B cell (primary cell): ENCODE results near the gene HOXC6. TPM values are rescaled to one million over a fixed set of nuclear protein-coding genes. Genes with fewer than 3 reads are reported as not detected.
"Not testable (repeated sequence)": the region's sequence is repeated elsewhere in the genome, so short reads cannot be mapped to it uniquely, and the experiment has no call there.

ENCODE experiments used
- ATAC-seq: fragments of 200-7000 bp; cut with Tn5 transposase; one replicate; pipeline ENCODE4 v1.10.0; 2021; ENCODE audit warnings: low read depth, mild to moderate bottlenecking, moderate number of reproducible peaks, moderate library complexity
- CTCF ChIA-PET: fragments of 350-600 bp; sonication (Branson Sonifier 250); formaldehyde crosslinking; loops from one replicate; lab custom pipeline; 2021; ENCODE audit warnings: antibody characterized with exemption, inconsistent platforms; lab: Charles Lee
- POLR2A ChIA-PET: fragments of 350-600 bp; sonication (Branson Sonifier 250); formaldehyde crosslinking; loops from one replicate; lab custom pipeline; 2021; ENCODE audit warnings: antibody characterized with exemption; lab: Charles Lee
- DNase-seq: peaks from one replicate; pipeline ENCODE4 v3.0.0; 2013
- H2AFZ ChIP-seq: 2 replicates; pipeline ENCODE4 v1.6.1; 2012; ENCODE audit warnings: mild to moderate bottlenecking, low read depth, low read length; ENCODE audit not compliant: insufficient read depth, poor library complexity, severe bottlenecking
- H3K27ac ChIP-seq, 2 donors: 1 replicate in 1 of 2; 2 replicates in 1 of 2; pipeline ENCODE4 v1.5.1; 2012 to 2013; ENCODE audit warnings: low read length in 2 of 2, mild to moderate bottlenecking in 2 of 2, moderate library complexity in 1 of 2
- H3K27me3 ChIP-seq, 4 experiments: fragments of 200-600 bp in 1 of 4; sonication (generic) in 1 of 4; replicated peaks in 1 of 4; 1 replicate in 2 of 4; 2 replicates in 2 of 4; pipeline versions ENCODE4 v1.6.1 to v1.7.0; 2013 to 2016; ENCODE audit warnings: low read length in 3 of 4, mild to moderate bottlenecking in 2 of 4, mixed read lengths in 1 of 4, moderate library complexity in 1 of 4; ENCODE audit not compliant: insufficient read depth in 4 of 4, control insufficient read depth in 3 of 4; ENCODE audit errors: control extremely low read depth in 1 of 4
- H3K36me3 ChIP-seq, 2 experiments: replicated peaks in 1 of 2; 1 replicate in 1 of 2; 2 replicates in 1 of 2; pipeline versions ENCODE4 v1.6.1 to v1.7.1; 2013; ENCODE audit warnings: low read length in 1 of 2; ENCODE audit not compliant: insufficient read depth in 2 of 2, control insufficient read depth in 1 of 2; ENCODE audit errors: control extremely low read depth in 1 of 2, extremely low read depth in 1 of 2
- H3K4me1 ChIP-seq, 2 donors: fragments of 200-600 bp in 1 of 2; sonication (generic) in 1 of 2; 1 replicate in 1 of 2; 2 replicates in 1 of 2; pipeline versions ENCODE4 v1.5.1 to v1.6.1; 2013 to 2017; ENCODE audit warnings: low read length in 2 of 2; ENCODE audit not compliant: control insufficient read depth in 2 of 2, insufficient read depth in 2 of 2
- H3K4me2 ChIP-seq: replicated peaks from 2 replicates; pipeline ENCODE3; 2012; ENCODE audit warnings: mild to moderate bottlenecking, low read depth, low read length; ENCODE audit not compliant: poor library complexity, severe bottlenecking
- H3K4me3 ChIP-seq, 5 experiments: fragments of 200-600 bp in 1 of 5; sonication (generic) in 1 of 5; 1 replicate in 3 of 5; 2 replicates in 2 of 5; pipeline versions ENCODE4 v1.5.1 to v1.7.0; 2011 to 2016; ENCODE audit warnings: low read length in 4 of 5, mild to moderate bottlenecking in 4 of 5, low read depth in 2 of 5, control low read depth in 1 of 5, moderate library complexity in 1 of 5; ENCODE audit not compliant: insufficient read depth in 1 of 5; ENCODE audit errors: control extremely low read depth in 1 of 5, extremely low read depth in 1 of 5
- H3K79me2 ChIP-seq: fragments of 200-600 bp; sonication (generic); one replicate; pipeline ENCODE4 v1.6.0; 2016; ENCODE audit warnings: low read length; ENCODE audit not compliant: control insufficient read depth, insufficient read depth
- H3K9ac ChIP-seq: fragments of 200-600 bp; sonication (generic); 2 replicates; pipeline ENCODE4 v1.6.1; 2017; ENCODE audit warnings: mild to moderate bottlenecking, low read length, moderate library complexity
- H3K9me3 ChIP-seq, 3 donors: one replicate each; pipeline versions ENCODE4 v1.6.1 to v1.7.1; 2013; ENCODE audit warnings: low read length in 2 of 3; ENCODE audit not compliant: control insufficient read depth in 2 of 3, insufficient read depth in 1 of 3; ENCODE audit errors: control extremely low read depth in 1 of 3
- H4K20me1 ChIP-seq: 2 replicates; pipeline ENCODE4 v1.6.0; 2012; ENCODE audit warnings: mild to moderate bottlenecking, low read length; ENCODE audit not compliant: insufficient read depth, control insufficient read depth, poor library complexity, severe bottlenecking
- H3K27ac Mint-ChIP-seq: one replicate; pipeline ENCODE4 v1.8.0; 2021; ENCODE audit warnings: mixed read lengths
- H3K27me3 Mint-ChIP-seq: one replicate; pipeline ENCODE4 v1.8.0; 2021; ENCODE audit warnings: mixed read lengths
- H3K4me1 Mint-ChIP-seq: one replicate; pipeline ENCODE4 v1.8.0; 2021; ENCODE audit warnings: mixed read lengths
- H3K4me3 Mint-ChIP-seq: one replicate; pipeline ENCODE4 v1.8.0; 2021; ENCODE audit warnings: mixed read lengths
- H3K9me3 Mint-ChIP-seq: one replicate; pipeline ENCODE4 v1.8.0; 2022; ENCODE audit warnings: mixed read lengths; ENCODE audit not compliant: insufficient read depth
- CTCF ChIP-seq: fragments of 200-600 bp; IDR thresholded peaks from one replicate; pipeline ENCODE4 v1.8.0; 2022; ENCODE audit warnings: antibody characterized with exemption, mild to moderate bottlenecking
- EZH2 ChIP-seq: IDR thresholded peaks from 2 replicates; pipeline ENCODE4 v1.6.1; 2012; ENCODE audit warnings: borderline replicate concordance, low read depth, mild to moderate bottlenecking, moderate library complexity, low read length; ENCODE audit not compliant: insufficient read depth, poor library complexity, severe bottlenecking
- WGBS: methylation state at CpG from one replicate; pipeline ENCODE4 v1.1.5; 2013; ENCODE audit warnings: missing lambda C conversion rate; ENCODE audit not compliant: insufficient coverage; 5-methylcytosine and 5-hydroxymethylcytosine counted together
- intact Hi-C: fragments of 100-400 bp; cut with micrococcal nuclease; formaldehyde crosslinking; loops from one replicate; pipeline ENCODE4 v1.10.0; 2022
- polyA plus RNA-seq: library from polyadenylated mRNA; depleted of rRNA; stranded (reverse); fragments of >200 nt; gene quantifications from 2 replicates; pipeline ENCODE4 v1.2.3, GENCODE V29; 2012
- total RNA-seq, 2 donors: library from RNA; stranded (reverse); fragments of 120-200 nt in 1 of 2; gene quantifications; 1 replicate in 1 of 2; 2 replicates in 1 of 2; pipeline versions ENCODE4 v1.2.3 to v1.2.4, GENCODE V29; 2013 to 2022

HOXC6 gene
- total and polyA plus RNA-seq, 2 donors (not counting 1 experiment from before 2014, with no cell fraction given), result not detected

- Histone ChIP-seq H3K36me3 (no peaks in the 10 kb centered on the region), H3K4me2 (no peak overlapping the region), H3K27ac (no peak overlapping the region), H3K4me1 (peaks cover 0 to 1% of the 10 kb centered on the region in 2 donors), H3K4me3 (no peak overlapping the region), H3K9me3 (no peaks in the 10 kb centered on the region), H3K27me3 (peaks cover 0 to 22% (median 15%) of the 10 kb centered on the region in 4 experiments), H3K79me2 (no peaks in the 10 kb centered on the region), H4K20me1 (no peaks in the 10 kb centered on the region), H2AFZ (no peak overlapping the region), H3K9ac (no peak overlapping the region)
- H3K4me1 Mint-ChIP-seq, result peaks cover 1% of the 10 kb centered on the region
- TF ChIP-seq EZH2 (no peak), CTCF (no peak)
- ATAC-seq (no peak), DNase-seq (no peak)
- CTCF ChIA-PET, result no interaction called here
- H3K27me3 Mint-ChIP-seq, result peaks cover 29% of the 10 kb centered on the region
- H3K4me3 Mint-ChIP-seq, result no peak overlapping the region
- intact Hi-C loops, result no loop called here
- no peaks in the 10 kb centered on the region for H3K9me3 Mint-ChIP-seq
- H3K27ac Mint-ChIP-seq, result no peak overlapping the region
- WGBS, result 83% methylated on average over 5 of the region's 6 CpGs
- POLR2A ChIA-PET, result interaction anchor here (0.7 kb wide), 1 partner anchor 10 kb away, joined by 4 read pairs; no protein-coding TSS in a partner anchor
These were observed 47.2 kb downstream of the HOXC6 start for GRCh38 chr12:54075409-54075808.

GRCh38 chr12:54075974-54076373 is 47.7 kb downstream of the HOXC6 start:
- TF ChIP-seq EZH2 (no peak), CTCF (no peak)
- ChIA-PET CTCF (no interaction called here), POLR2A (no interaction called here)
- no peak overlapping the region for H3K4me2 ChIP-seq
- peaks cover 0 to 18% (median 10%) of the 10 kb centered on the region in 4 experiments for H3K27me3 ChIP-seq
- H3K79me2 ChIP-seq, result no peaks in the 10 kb centered on the region
- H3K4me3 ChIP-seq, result no peak overlapping the region
- H4K20me1 ChIP-seq, result no peaks in the 10 kb centered on the region
- Mint-ChIP-seq H3K27me3 (peaks cover 25% of the 10 kb centered on the region), H3K27ac (no peak overlapping the region), H3K9me3 (no peaks in the 10 kb centered on the region), H3K4me1 (peaks cover 6% of the 10 kb centered on the region), H3K4me3 (no peak overlapping the region)
- H3K4me1 ChIP-seq, result peaks cover 0 to 7% of the 10 kb centered on the region in 2 donors
- H3K9ac ChIP-seq, result no peak overlapping the region
- intact Hi-C loops, result no loop called here
- no peak overlapping the region for H2AFZ ChIP-seq
- H3K27ac ChIP-seq, result no peak overlapping the region
- H3K9me3 ChIP-seq, result no peaks in the 10 kb centered on the region
- no peaks in the 10 kb centered on the region for H3K36me3 ChIP-seq
- DNase-seq, result no peak
- no peak for ATAC-seq

- peaks cover 0 to 12% of the 10 kb centered on the region in 2 donors for H3K4me1 ChIP-seq
- H3K79me2 ChIP-seq, DNase-seq, H3K9me3 Mint-ChIP-seq, H2AFZ ChIP-seq, H3K27ac Mint-ChIP-seq, H3K9ac ChIP-seq, H4K20me1 ChIP-seq, H3K4me3 Mint-ChIP-seq, H3K9me3 ChIP-seq, H3K4me3 ChIP-seq, H3K27ac ChIP-seq, ATAC-seq, H3K36me3 ChIP-seq, H3K27me3 ChIP-seq, POLR2A ChIA-PET, H3K4me2 ChIP-seq, intact Hi-C loops: not testable (repeated sequence)
- WGBS, result 95% methylated on average over 8 of the region's 10 CpGs
- CTCF ChIA-PET, result interaction anchor here (0.6 kb wide), 2 partner anchors 116 to 129 kb away, joined by 3 read pairs; no protein-coding TSS in a partner anchor
- Mint-ChIP-seq H3K27me3 (peaks cover 11% of the 10 kb centered on the region), H3K4me1 (peaks cover 17% of the 10 kb centered on the region)
These were observed 49.6 kb downstream of the HOXC6 start for GRCh38 chr12:54077843-54078242.
